GM18499 (cell line): Measurements from ENCODE around the gene CRYZ.

Experiments
- ATAC-seq: cut with Tn5 transposase; IDR thresholded peaks from one replicate; pipeline ENCODE4 v1.9.1; 2021; ENCODE audit warnings: moderate number of reproducible peaks; ENCODE audit not compliant: insufficient read depth, unreplicated experiment

The CRYZ gene

DNA sequence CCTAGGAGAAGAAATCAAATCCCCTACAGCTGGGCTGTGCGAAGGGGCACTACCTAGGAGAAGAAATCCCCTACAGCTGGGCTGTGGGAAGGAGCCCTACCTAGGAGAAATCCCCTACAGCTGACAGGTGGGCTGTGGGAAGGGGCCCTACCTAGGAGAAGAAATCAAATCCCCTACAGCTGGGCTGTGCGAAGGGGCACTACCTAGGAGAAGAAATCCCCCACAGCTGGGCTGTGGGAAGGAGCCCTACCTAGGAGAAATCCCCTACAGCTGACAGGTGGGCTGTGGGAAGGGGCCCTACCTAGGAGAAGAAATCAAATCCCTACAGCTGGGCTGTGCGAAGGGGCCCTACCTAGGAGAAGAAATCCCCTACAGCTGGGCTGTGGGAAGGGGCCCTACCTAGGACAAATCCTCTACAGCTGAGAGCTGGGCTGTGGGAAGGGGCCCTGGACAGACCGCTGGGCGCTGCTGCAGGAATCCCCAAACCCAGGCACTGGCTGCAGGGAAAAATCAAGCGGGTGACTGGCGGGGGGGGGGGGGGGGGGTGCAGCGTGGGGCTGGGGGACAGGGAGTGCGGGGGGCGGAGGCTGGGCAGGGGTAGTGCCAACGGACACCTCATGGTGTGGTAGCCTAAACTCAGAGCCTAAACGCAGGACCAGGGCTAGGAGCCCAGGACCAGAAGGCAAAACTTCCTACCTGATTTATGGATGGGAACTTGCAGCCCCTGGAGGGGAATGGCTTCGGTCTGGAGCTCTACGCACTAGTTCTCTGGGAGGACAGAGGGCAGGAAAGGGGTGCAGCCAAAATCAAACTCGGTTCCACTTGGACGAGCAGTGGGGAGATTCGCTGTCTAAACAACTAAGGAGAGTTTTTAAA, 541 bp downstream of the CRYZ start:
- peak; percentile 1 for ATAC-seq

DNA sequence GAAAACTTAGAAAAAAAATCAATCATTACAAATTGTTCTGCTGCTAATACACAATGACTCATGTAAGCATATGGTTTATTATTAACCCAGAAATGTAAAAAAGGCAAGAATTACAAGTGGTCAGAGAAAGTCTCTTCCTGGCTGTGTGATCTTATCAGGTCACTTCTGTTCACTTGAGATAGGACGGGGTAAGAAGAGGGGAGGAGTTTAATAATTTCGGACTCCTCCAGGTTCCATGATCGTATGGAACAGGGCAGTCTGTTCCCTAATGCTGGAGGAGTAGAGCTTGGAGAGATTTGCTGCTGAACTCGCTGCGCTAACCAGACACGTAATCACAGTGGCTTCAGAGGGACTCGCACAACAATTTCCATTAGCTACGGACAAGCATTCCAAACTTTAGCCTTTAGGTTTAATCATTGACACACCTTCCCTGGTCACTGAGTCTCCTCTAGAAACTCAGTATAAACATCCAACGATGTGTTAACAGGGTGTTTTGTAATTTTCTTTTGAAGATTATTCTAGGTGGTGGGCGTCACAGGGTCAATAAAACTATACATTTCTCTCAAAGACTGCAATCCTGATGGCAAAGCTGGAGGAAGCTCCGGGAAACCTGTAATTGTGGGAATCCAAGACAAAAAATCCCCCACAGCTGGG, 1.3 kb downstream of the CRYZ start:
- no peak for ATAC-seq

DNA sequence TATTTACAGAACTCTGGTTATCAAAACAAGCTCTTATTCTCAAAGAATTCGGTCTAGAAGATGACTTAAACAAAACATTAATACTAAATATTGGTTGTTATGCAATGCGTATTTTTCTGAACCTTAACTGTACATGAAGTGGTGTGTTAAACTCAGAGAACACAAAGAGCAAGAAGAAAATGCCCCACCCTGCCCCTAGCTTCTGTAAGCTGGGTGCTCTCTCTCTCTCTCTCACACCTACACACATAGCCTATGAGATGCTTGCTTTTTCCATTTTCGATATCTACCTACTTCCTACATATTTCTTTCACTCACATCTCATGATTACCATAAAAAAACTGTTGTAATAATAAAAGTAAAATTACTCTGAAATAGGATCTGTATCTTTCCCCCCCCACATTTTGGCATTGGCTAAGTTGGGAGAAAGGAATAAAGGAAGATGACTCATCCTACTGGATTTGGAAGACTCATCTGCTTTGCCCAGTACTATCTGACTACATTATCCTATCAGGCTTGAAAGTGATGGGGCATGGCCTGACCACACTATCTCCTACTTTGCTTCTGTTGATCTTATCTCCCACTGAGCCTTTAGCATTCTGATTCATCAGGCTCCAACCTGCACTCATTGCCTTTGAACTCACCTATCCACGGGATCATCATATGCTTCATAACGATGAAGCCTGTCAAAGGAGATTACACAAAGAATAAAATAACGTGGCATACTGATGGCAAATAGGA, 2.9 kb downstream of the CRYZ start:
- no peak for ATAC-seq

DNA sequence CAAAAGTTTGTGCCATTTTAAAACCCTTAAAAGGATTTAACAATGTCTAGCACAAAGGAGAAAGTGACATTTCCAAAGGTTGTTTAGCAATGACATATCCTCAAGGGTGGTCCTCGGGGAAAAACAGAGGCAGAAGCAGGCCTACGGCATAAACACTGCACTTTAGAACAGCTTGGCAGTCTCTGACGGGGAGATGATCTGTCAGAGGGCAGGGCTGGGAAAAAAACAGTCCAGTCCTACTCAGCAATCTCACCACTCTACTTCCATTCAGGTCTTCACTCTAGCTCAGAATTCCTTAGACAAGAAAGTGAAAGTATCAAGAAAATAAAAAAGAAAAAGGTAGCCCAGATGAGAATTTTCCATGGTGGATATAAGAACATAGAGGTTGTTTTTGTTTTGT, 4.1 kb downstream of the CRYZ start:
- ATAC-seq, result no peak

DNA sequence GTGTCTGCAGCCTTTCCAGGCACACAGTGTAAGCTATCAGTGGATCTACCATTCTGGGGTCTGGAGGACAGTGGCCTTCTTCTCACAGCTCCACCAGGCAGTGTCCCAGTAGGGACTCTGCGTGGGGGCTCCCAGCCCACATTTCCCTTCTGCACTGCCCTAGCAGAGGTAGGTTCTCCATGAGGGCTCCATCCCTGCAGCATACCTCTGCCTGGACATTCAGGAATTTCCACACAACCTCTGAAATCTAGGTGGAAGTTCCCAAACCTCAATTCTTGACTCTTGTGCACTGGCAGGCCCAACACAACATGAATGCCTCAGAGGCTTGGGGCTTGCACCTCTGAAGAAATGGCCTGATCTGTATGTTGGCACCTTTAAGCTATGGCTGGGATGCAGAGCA, 6.8 kb downstream of the CRYZ start:
- no peak for ATAC-seq

DNA sequence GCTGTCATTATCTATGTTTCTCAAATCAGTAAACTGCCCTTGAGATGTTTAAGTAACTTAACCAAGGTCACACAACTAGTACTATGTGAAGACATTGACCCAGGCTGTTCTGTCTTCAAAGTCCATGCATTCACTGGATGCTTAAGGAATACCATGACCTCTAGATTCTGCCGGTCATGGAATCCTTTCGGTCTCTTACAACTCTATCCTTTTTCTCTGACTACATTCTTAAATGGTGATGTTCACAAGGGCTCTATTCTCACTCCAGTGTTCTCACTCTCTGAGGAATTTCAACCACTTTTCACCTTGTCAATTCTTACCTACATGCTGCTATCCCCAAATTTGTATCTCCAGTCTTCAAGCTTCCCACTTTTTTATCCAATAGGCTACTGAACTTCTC, 15.2 kb downstream of the CRYZ start:
- no peak for ATAC-seq

DNA sequence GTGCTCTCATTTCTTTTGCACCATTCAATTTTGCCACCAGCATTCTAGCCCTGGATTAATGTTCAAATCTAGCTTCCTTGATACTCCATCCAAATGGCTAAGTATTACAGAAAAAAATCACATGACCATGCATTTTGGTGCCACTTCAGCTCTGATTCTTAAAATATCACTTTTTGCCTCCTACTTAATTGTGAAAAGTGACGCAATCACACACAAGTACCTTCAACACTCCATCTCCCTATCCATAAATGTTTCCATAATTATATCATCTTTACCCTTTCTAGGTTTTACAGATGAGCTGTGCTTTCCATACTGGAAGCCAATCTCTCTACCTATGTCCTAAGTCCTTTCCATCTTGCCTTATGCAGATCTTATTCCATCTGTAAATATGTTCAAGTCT, 16.0 kb downstream of the CRYZ start:
- no peak for ATAC-seq

DNA sequence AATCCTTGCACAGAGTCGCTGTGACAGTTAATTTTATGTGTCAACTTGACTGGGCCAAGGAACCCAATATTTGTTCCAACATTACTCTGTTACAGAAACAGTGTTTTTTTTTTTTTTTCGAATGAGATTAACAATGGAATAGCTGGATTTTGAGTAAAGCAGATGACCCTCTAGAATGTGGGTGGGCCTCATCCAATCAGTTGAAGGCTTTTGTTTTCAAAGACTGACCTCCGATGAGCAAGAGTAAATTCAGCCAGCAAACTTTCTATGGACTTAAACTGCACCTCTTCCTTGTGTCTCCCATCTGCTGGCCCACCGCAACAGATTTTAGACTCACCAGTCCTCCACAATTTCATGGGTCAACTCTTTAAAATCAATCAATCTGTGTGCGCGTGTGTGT, 17.0 kb downstream of the CRYZ start:
- ATAC-seq, result no peak

DNA sequence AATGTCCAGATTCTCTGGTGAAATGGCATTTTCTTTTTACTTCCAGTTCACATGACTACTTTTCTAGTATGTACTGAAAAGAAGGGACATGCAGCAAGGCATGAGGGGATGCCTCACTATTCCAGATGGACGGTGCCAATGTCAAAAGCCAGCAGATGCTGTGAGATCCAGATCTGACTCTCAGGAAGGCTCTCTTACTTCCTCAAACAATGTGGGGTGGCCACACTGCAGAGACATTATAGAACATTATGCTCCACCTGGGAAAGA, 17.7 kb downstream of the CRYZ start:
- ATAC-seq, result no peak

DNA sequence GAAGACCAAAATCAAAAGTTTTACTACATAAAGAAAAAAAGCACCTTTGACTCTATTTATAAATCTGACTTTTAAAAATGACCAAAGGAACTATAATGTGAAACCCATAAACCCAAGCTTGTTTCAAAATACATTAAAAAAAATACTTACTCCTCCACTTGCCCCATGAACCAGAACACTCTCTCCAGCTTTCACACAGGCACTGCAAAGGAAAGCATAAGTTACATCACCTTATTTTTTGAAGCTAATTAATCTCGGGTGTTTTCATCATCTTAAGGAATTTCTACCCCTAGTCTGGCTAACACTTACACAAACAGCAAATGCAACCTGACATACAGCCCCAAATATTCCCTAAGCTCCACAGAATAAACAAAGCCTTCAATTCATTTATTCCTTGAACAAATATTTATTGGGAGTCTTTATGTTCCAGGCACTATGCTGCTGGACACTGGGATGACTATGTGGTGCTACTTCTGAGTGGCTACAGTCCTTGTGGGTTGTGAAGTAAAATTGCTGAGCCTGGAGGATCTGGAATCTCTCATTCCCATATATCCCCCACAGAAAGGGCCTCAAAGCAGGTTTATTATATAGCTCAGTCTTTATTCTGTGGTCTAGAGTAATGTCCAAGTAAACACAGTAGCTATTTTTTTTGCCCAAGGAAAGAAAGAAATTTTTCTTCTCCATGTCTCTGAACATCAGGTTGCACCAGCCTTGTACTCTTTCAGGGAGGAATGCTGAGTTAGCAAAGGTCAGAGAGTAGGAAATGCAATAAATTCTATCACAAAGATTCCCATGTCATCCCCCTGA, 18.2 kb downstream of the CRYZ start:
- peak; percentile 60 for ATAC-seq

DNA sequence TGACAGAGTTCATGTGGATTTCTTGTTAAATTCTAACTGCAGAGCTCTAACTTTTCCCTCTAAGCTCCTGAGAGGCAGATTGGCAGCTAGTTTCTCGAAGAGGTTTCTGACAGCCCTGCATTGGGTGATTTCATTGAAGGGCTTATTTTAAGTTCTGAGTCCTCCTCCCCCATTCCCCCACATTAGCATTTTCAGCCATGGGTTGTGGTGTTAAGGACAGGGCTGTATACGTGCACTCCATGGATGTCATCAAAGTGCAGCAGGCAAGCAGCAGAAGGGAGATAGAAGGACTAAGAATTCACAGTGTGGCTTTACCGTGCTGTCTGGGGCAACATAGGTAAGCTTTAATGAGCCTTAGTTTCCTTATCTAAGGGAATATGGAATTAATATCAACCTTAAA, 19.0 kb downstream of the CRYZ start:
- ATAC-seq, result no peak

DNA sequence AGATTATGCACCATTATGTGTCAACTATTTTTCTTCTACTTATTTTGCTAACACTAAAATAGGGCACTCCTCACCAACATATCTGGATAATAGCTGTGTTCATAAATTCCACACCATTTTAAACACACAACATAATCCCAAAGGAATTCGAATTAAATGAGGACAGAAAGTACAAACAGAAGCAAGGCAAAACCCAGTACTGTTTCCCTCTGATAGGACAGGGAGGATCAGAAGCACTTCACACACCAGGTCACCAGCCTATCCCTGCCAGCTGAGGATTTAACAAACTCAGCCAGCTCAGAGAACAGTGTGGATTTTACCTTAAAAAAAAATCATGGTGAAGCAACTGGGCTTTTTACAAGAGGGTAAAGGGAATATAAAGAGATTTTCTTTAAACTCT, 20.0 kb downstream of the CRYZ start:
- no peak for ATAC-seq

DNA sequence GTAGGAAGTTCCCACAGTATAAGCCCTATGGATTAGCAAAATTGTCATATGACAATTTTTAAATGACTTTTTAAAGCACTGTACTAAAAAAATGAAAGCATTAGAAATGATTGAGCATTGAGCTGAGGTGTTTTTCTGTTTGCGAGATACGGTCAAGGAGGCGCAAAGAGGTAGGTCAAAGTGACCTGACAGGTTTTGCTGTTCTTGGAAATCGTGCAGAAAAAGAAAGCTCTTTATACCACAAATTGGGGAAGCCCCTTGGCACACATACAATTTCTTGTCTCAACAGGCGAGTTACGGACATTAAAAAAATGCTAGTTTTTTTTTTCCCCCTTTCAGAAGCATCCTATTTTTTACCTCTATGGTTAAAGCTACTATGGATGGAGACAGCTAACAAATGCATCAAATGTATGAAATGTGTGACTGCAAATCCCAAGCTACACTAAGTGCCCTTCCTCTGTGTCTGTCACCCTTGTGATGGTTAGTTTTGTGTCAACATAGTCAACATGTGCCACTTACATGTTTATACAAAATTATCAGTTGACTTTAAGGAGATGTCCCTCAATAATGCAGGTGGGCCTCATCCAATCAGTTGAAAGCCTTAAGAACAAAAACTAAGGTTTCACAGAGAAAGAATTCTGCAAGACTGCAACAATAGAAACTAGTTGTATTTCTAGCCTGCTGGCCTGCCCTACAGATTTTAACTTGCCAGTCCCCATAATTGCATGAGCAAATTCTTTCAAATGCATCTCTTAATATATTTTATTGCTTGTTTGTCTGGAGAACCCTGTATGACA, 29.3 kb downstream of the CRYZ start:
- ATAC-seq, result no peak

DNA sequence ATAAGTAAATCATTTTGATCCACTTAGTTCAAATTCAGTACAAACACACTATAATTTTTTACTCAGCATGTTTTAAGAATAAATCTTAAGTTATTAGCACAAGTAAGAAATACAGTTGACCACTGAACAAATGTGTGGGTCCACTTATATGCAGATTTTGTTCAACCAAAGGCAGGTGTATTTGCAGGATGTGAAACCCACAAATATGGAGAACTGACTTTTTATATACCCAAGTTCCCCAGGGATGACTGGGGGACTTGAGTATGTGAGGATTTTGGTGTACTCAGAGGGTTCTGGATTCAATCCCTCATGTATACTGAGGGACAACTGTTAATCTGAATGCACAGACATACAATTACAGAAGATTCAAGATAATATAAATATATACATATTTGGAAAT, 33.5 kb downstream of the CRYZ start:
- no peak for ATAC-seq

DNA sequence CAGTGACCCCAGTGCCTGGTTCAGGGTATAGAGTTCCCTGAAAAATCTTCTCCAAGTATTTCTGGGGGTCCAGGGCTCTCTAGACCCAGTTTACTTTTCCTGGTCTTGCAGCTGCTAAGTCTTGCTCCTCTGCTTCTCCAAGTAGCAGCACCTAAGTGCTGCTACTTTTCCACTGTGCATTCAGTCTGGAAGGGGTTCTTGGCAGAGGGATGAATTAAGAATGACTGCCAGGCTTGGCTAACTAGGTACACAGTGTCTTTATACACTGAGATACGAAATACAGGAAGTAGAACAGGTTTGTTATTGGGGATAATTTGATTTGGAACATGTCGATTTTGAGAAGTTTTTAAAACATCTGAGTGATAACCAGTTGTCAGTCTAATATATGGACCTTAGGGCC, 35.0 kb downstream of the CRYZ start:
- ATAC-seq, result no peak

DNA sequence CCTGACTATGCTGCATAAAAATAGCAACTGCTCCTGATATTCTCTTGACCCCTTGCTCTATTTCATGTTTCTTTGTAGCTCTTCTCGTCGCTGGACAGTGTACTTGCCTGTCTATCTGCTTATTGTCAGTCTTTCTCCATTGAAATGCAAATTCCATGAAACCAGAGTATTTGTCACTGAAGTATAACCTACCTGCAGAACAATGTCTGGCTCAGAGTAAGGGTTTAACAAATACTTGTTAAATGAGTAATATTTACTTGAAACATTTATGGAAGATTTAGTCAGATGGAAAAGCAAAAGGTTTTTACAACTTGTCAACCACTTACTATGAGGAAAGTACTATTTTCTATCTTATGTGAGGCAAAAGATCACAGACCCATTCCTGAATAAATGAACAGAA, 39.4 kb downstream of the CRYZ start:
- ATAC-seq, result no peak

DNA sequence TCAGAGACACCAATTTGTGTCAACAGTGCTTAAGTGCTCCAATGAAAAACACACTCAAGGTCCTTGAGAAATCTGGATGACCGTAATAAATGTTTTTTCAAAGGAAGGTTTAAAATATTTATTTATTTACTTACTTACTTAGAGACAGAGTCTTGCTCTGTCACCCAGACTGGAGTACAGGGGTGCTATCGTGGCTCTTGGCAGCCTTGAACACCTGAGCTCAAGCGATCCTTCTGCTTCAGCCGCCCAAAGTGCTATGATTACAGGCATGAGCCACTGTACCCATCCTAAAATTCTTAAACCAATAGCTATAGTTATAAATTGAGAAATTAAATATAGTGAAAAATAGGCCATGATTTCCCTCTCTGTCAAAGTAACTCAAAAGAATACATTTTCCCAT, 41.9 kb downstream of the CRYZ start:
- ATAC-seq, result no peak

DNA sequence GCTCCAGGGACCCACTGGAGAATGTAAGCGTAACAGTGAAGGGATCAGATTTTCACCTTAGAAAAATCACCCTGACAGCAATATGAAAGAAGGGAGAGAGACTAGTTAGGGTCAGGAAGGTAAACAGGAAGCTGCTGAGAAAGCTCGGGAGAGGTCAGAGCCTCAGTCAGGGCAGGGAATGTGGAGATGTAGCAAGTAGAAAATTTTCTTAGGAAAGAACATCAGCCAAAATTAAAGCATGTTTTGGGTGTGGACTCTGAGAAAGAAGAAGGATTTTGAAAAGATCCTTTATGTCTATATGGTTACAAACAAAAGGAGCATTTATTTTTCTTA, 42.5 kb downstream of the CRYZ start:
- no peak for ATAC-seq

DNA sequence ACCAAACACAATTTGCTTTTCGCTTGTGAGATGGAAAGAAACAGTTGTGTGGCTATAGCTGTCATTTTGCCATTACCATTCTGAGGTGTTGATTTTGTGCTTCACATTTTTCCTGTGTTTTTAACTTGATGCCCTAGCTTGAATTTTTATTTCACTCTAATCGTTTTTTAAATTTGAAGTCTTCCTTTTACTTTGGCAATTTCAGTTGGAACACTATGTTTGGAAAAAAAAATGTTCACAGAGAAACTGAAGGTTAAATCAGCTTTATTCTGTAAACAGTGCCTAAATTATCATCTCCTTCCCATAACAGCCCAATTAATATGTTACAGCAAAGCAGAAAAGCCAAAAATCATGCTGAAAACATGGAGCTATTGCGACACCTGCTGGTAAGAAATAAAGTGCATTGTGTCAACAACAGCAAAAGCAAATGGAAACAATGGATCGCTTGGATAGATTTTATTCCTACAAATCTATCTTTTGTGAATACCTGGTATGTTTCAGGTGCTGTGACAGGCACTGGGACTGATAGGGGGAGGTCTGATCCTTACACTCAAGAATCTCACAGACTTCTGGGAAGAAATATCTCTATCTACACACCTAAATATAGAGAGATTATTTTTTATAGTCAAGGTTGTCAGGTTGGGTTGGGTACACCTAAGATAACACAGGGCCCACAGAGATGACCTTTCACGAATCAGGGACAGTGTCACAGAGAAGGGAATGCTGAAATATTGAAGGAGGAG, 43.1 kb downstream of the CRYZ start:
- peak; percentile 56 for ATAC-seq
